Uterus (tissue), 4 donors: ENCODE results near the gene MAP7D1. TPM values are rescaled to one million over a fixed set of nuclear protein-coding genes. Genes with fewer than 3 reads are reported as not detected.

Experiments used
- DNase-seq, 2 donors: peaks; one replicate each; pipeline ENCODE4 v3.0.0-alpha.2; 2019 to 2020
- H3K27ac ChIP-seq, 2 donors: fragments of 200-600 bp; sonication (generic); 1 replicate in 1 of 2; 2 replicates in 1 of 2; pipeline ENCODE4 v1.5.1; 2016 to 2018
- H3K27me3 ChIP-seq, 2 donors: fragments of 200-600 bp; sonication (generic); one replicate each; pipeline ENCODE4 v1.5.1; 2018 to 2019; ENCODE audit warnings: control low read depth in 1 of 2
- H3K36me3 ChIP-seq, 2 donors: fragments of 200-600 bp; sonication (generic); one replicate each; pipeline ENCODE4 v1.5.1; 2019; ENCODE audit warnings: control low read depth in 1 of 2
- H3K4me1 ChIP-seq, 2 donors: fragments of 200-600 bp; sonication (generic); one replicate each; pipeline ENCODE4 v1.5.1; 2018 to 2019; ENCODE audit warnings: control low read depth in 1 of 2
- H3K4me3 ChIP-seq, 2 donors: fragments of 200-600 bp; sonication (generic); 1 replicate in 1 of 2; 2 replicates in 1 of 2; pipeline ENCODE4 v1.5.1; 2018 to 2019; ENCODE audit warnings: mild to moderate bottlenecking in 1 of 2
- H3K9me3 ChIP-seq, 2 donors: fragments of 200-600 bp; sonication (generic); one replicate each; pipeline ENCODE4 v1.5.1; 2019; ENCODE audit warnings: control low read depth in 1 of 2
- POLR2A ChIP-seq, 2 donors: fragments of 450-650 bp; IDR thresholded peaks; one replicate each; pipeline ENCODE4 v1.6.1; 2016; ENCODE audit warnings: antibody characterized with exemption in 2 of 2, mild to moderate bottlenecking in 1 of 2, moderate library complexity in 1 of 2
- intact Hi-C: fragments of 100-400 bp; cut with DNase I; formaldehyde crosslinking; loops from one replicate; pipeline ENCODE4 v1.15.1; 2023; ENCODE audit warnings: low total_unique reads
- total RNA-seq, 4 donors: library from RNA; depleted of rRNA in 3 of 4; stranded (reverse); fragments of >200 nt in 3 of 4; gene quantifications; one replicate each; pipeline versions ENCODE4 v1.1.0 to v1.2.4, GENCODE V29; 2014 to 2023
- TF ChIP-seq, protein P1 (sequence below), 4 experiments: fragments of 200-600 bp in 2 of 4; fragments of 450-650 bp in 2 of 4; sonication (generic) in 2 of 4; IDR thresholded peaks; one replicate each; pipeline ENCODE4 v1.5.1; 2016 to 2019; ENCODE audit warnings: antibody characterized with exemption in 4 of 4, mild to moderate bottlenecking in 2 of 4, moderate library complexity in 1 of 4
- donor health status: DM: yes; HTN: yes; CAD: no.

MAP7D1 gene
- total RNA-seq, 4 donors from 2014 or later, result 53.5 to 115 (median 77.3) TPM

GRCh38 chr1:36199934-36200741 is 44.2 kb downstream of the MAP7D1 start:
- Histone ChIP-seq H3K27me3 (no peaks in the 10 kb centered on the region), H3K4me3 (no peak overlapping the region), H3K4me1 (no peaks in the 10 kb centered on the region), H3K9me3 (no peaks in the 10 kb centered on the region), H3K27ac (peak overlapping the region in 1 of 2 donors; percentile 54), H3K36me3 (no peaks in the 10 kb centered on the region)
- no peak for DNase-seq
- intact Hi-C loops, result no loop called here
- TF ChIP-seq, protein P1, sequence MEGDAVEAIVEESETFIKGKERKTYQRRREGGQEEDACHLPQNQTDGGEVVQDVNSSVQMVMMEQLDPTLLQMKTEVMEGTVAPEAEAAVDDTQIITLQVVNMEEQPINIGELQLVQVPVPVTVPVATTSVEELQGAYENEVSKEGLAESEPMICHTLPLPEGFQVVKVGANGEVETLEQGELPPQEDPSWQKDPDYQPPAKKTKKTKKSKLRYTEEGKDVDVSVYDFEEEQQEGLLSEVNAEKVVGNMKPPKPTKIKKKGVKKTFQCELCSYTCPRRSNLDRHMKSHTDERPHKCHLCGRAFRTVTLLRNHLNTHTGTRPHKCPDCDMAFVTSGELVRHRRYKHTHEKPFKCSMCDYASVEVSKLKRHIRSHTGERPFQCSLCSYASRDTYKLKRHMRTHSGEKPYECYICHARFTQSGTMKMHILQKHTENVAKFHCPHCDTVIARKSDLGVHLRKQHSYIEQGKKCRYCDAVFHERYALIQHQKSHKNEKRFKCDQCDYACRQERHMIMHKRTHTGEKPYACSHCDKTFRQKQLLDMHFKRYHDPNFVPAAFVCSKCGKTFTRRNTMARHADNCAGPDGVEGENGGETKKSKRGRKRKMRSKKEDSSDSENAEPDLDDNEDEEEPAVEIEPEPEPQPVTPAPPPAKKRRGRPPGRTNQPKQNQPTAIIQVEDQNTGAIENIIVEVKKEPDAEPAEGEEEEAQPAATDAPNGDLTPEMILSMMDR (IDR thresholded peaks at IDR 0.05), result no peak
- no peak for TF ChIP-seq POLR2A (IDR thresholded peaks at IDR 0.05)

GRCh38 chr1:36203027-36203553 is 47.1 kb downstream of the MAP7D1 start:
- no peak for TF ChIP-seq POLR2A (IDR thresholded peaks at IDR 0.05)
- TF ChIP-seq, protein P1 (IDR thresholded peaks at IDR 0.05), result no peak
- Histone ChIP-seq H3K4me3 (no peak overlapping the region), H3K27ac (peak overlapping the region; percentile 61 to 62), H3K9me3 (no peaks in the 10 kb centered on the region), H3K27me3 (no peaks in the 10 kb centered on the region), H3K4me1 (peaks cover 0 to 8% of the 10 kb centered on the region in 2 donors), H3K36me3 (no peaks in the 10 kb centered on the region)
- intact Hi-C loops, result no loop called here
- DNase-seq, result no peak

DNA sequence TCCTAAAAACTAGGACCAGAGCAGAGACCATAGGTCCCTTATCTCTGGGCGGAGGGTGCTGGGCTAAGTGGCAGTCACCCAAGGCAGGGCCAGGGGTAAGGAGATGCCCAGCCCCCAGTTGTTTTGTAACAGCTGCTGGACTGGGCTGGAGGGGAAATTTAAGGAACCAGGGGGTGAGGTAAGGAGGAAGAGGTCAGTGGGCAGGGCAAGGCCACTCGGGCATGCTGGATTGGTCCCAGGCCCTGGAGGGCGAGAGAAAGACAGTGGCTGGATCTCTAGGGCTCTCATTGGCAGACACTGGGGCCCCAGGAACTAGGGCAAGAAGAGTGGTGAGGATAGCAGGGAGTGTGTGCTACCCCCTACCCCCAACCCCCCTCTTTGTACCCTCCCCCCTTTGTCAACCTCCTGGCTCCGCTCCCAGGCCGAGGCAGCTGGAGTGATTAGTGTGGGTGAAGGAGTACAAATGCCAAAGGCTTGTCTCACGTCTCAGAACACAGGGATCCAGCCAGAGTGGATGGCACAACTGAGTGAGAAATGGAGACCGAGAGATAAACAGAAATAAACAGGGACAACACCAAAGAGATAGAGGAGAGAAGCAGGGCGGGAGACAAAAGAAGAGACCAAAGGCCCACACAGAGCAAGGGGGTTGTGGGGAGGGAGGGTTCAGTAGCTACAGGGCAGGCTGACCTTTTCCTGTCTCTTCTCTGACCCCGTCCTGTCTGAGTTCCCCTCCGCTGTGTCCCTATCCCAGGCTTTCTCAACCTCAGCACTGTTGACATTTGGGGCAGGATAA is 47.8 kb downstream of the MAP7D1 start:
- H3K9me3 ChIP-seq, result no peaks in the 10 kb centered on the region
- H3K4me1 ChIP-seq, result peaks cover 0 to 8% of the 10 kb centered on the region in 2 donors
- peak; percentile 24 to 30 for DNase-seq
- H3K27me3 ChIP-seq, result no peaks in the 10 kb centered on the region
- peak overlapping the region; percentile 61 to 62 for H3K27ac ChIP-seq
- H3K36me3 ChIP-seq, result no peaks in the 10 kb centered on the region
- H3K4me3 ChIP-seq, result no peak overlapping the region
- TF ChIP-seq, protein P1 (IDR thresholded peaks at IDR 0.05), result no peak
- TF ChIP-seq POLR2A (IDR thresholded peaks at IDR 0.05), result no peak
- intact Hi-C loops, result no loop called here

GRCh38 chr1:36204347-36204909 is 48.5 kb downstream of the MAP7D1 start:
- Histone ChIP-seq H3K36me3 (no peaks in the 10 kb centered on the region), H3K4me1 (peaks cover 0 to 8% of the 10 kb centered on the region in 2 donors), H3K9me3 (no peaks in the 10 kb centered on the region), H3K27me3 (no peaks in the 10 kb centered on the region), H3K4me3 (no peak overlapping the region), H3K27ac (peak overlapping the region; percentile 61 to 62)
- DNase-seq, result no peak
- intact Hi-C loops, result no loop called here
- TF ChIP-seq POLR2A (IDR thresholded peaks at IDR 0.05), result no peak
- TF ChIP-seq, protein P1 (IDR thresholded peaks at IDR 0.05), result no peak
